LHCN-M2 (cell line): ENCODE results near the gene ITIH6. TPM values are rescaled to one million over a fixed set of nuclear protein-coding genes. Genes with fewer than 3 reads are reported as not detected.

Experiments used
- DNase-seq: peaks from one replicate; pipeline ENCODE4 v3.0.0-alpha.2; 2012; ENCODE audit warnings: low read depth
- total RNA-seq: library from RNA; depleted of rRNA; stranded (reverse); fragments of >200 nt; gene quantifications from 2 replicates; pipeline ENCODE4 v1.2.3, GENCODE V29; 2014; rRNA removed

Gene ITIH6
- total RNA-seq, 1 experiment from 2014 or later: not detected

DNA sequence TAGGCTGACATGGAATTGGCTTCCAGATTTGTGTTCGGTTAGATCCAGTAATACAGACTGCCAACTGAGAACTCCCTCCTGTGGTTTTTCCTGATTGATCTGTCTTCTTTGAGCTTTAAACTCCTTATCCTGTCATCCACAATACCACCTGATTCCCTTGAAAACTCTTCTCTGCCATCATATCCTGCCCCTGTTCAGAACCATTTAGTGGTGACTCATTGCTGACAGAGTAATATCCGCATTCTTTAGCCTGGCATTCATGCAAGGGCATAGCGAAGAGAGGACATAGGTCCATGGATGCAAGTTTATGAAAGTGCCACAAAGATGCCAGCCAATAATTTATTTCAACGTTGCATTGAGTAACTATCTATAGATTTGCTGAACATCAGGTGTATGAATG is 76.6 kb downstream of the ITIH6 start:
- peak; percentile 73 for DNase-seq

GRCh38 chrX:54715621-54716020 is 82.4 kb downstream of the ITIH6 start:
- DNase-seq: no peak

GRCh38 chrX:54714424-54714823 is 83.6 kb downstream of the ITIH6 start:
- DNase-seq: no peak

DNA sequence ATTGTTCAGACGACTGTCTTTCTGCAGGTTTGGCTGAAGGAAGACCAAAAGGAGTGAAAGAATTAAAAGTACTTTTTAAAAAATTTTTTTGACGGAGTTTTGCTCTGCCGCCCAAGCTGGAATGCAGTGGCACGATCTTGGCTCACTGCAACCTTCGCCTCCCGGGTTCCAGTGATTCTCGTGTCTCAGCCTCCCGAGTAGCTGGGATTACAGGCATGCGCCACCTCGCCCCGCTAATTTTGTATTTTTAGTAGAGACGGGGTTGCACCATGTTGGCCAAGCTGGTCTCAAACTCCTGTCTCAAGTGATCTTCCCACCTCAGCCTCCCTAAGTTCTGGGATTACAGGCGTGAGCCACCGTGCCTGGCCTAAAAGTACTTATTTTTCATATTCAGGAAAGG is 86.3 kb downstream of the ITIH6 start:
- DNase-seq: no peak

GRCh38 chrX:54710920-54711319 is 87.1 kb downstream of the ITIH6 start:
- DNase-seq: peak; percentile 5

GRCh38 chrX:54708404-54708803 is 89.7 kb downstream of the ITIH6 start:
- no peak for DNase-seq

Other genes with a start within 250 kb of the ITIH6 start
- 171 and 194 TPM in 2 replicates for gene MAGED2, start 9.5 kb upstream of the ITIH6 start, total RNA-seq
- gene TRO, start 122.6 kb upstream of the ITIH6 start, total RNA-seq: 21.3 and 21.5 TPM in 2 replicates
- gene PFKFB1, start 195.9 kb upstream of the ITIH6 start, total RNA-seq: 0.26 TPM in 1 of 2 replicates, not detected in the other
- 19.1 and 19.2 TPM in 2 replicates for gene APEX2, start 202.1 kb upstream of the ITIH6 start, total RNA-seq
- gene ALAS2, start 232.7 kb upstream of the ITIH6 start, total RNA-seq: not detected in 2 replicates